GM23338 (cell line): ENCODE measurements around the gene SLC22A3.

Experiments used
- CREB1 ChIP-seq: fragments of 250-450 bp; sonication (Bioruptor Pico); IDR thresholded peaks from 2 replicates; pipeline ENCODE4 v1.5.0; 2020; ENCODE audit warnings: low read depth, mild to moderate bottlenecking, moderate library complexity
- EZH2 ChIP-seq: fragments of 200-600 bp; sonication (generic); IDR thresholded peaks from one replicate; pipeline ENCODE4 v1.8.0; 2017; ENCODE audit warnings: antibody characterized with exemption, mild to moderate bottlenecking, low read depth; ENCODE audit not compliant: unreplicated experiment
- EZH2phosphoT487 ChIP-seq: fragments of 200-600 bp; sonication (generic); IDR thresholded peaks from one replicate; pipeline ENCODE4 v1.8.1; 2018; ENCODE audit warnings: antibody characterized with exemption; ENCODE audit not compliant: unreplicated experiment
- TF ChIP-seq, protein P1 (sequence below), 2 experiments: fragments of 200-600 bp in 1 of 2; sonication (generic) in 1 of 2; conservative IDR thresholded peaks; 2 replicates each; pipeline versions ENCODE4 v1.5.1 to v1.6.1; 2016 to 2017; ENCODE audit warnings: antibody characterized with exemption in 2 of 2, low read depth in 2 of 2, mild to moderate bottlenecking in 2 of 2, moderate library complexity in 1 of 2

DNA sequence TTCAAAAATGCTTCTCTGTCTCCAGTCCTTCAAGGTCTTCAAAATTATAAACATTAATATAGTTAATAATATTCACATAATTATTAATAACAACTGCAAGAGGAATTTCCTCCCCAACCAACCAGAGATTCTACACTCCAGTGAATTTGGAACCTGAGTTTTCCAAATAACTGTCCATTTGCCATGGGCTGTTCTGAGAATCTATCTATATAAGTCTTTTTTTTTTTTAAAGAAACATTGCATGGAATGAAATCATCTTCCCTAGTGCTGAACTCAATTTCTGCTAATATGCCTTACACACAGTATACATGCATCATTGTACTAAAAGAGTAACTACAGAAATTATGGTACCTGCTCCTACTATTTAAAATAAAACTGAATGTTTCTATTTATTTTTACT lies 113.9 kb downstream of the SLC22A3 start:
- TF ChIP-seq, protein P1, sequence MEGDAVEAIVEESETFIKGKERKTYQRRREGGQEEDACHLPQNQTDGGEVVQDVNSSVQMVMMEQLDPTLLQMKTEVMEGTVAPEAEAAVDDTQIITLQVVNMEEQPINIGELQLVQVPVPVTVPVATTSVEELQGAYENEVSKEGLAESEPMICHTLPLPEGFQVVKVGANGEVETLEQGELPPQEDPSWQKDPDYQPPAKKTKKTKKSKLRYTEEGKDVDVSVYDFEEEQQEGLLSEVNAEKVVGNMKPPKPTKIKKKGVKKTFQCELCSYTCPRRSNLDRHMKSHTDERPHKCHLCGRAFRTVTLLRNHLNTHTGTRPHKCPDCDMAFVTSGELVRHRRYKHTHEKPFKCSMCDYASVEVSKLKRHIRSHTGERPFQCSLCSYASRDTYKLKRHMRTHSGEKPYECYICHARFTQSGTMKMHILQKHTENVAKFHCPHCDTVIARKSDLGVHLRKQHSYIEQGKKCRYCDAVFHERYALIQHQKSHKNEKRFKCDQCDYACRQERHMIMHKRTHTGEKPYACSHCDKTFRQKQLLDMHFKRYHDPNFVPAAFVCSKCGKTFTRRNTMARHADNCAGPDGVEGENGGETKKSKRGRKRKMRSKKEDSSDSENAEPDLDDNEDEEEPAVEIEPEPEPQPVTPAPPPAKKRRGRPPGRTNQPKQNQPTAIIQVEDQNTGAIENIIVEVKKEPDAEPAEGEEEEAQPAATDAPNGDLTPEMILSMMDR (conservative IDR thresholded peaks at IDR 0.05; ENCODE audit: low read depth in 2 of 2) = no peak
- no peak for TF ChIP-seq EZH2phosphoT487
- TF ChIP-seq EZH2 = no peak
- no peak for TF ChIP-seq CREB1 (CRISPR knock-in tag)
